ENCODE results near the gene LATS2. TPM values are rescaled to one million over a fixed set of nuclear protein-coding genes. Genes with fewer than 3 reads are reported as not detected.
A peak's percentile ranks its signal among the peaks of the same experiment; 100 is the strongest.

LATS2 gene
- total and polyA plus RNA-seq, 2 of the 8 experiments (the other 6 are each of a cell fraction or from before 2014, with no cell fraction given), result 8.3 to 26.2 TPM

- H3K79me2 ChIP-seq (ENCODE audit: control insufficient read depth in 1 of 2, insufficient read depth in 2 of 2, low read length in 2 of 2), result no peaks in the 10 kb centered on the region
- H3K9me3 ChIP-seq (ENCODE audit: insufficient read depth in 2 of 2, low read depth in 1 of 2, low read length in 1 of 2), result no peaks in the 10 kb centered on the region
- no peak overlapping the region for H2AK5ac ChIP-seq (ENCODE audit: low read depth, low read length)
- peak overlapping the region; percentile 61 for H4K91ac ChIP-seq (replicated peaks; ENCODE audit: insufficient read length, low read length)
- CTCF ChIA-PET (ENCODE audit: partially characterized antibody), result interaction anchor here (0.6 to 1.4 kb wide), 3 partner anchors 16 to 134 kb away, joined by 3 to 5 read pairs (median 3); partner anchors contain the start of gene LATS2
- H3K4me3 ChIP-seq (ENCODE audit: extremely low read depth in 1 of 4, insufficient read depth in 2 of 4, low read depth in 3 of 4, low read length in 4 of 4), result no peak overlapping the region
- no peaks in the 10 kb centered on the region for H3K79me1 ChIP-seq (ENCODE audit: low read depth, low read length)
- H3K4me2 ChIP-seq (ENCODE audit: insufficient read depth in 1 of 2, low read depth in 2 of 2, low read length in 2 of 2), result no peak overlapping the region
- H4K8ac ChIP-seq (ENCODE audit: extremely low read depth, insufficient read depth, low read length), result peak overlapping the region; percentile 28; the same call in 1 of the 2 replicates
- no peak overlapping the region for H3K27ac ChIP-seq (ENCODE audit: low read depth, low read length)
- H3K27me3 ChIP-seq (replicated peaks in 1 of 4; ENCODE audit: control insufficient read depth in 3 of 4, extremely low read depth in 1 of 4, insufficient read depth in 3 of 4, low read length in 3 of 4), result no peaks in the 10 kb centered on the region; a peak in 1 of 7 replicates
- peak overlapping the region; percentile 63 for H3K4ac ChIP-seq (replicated peaks; ENCODE audit: insufficient read length, low read depth, low read length)
- WGBS, 2 experiments (ENCODE audit: extremely low coverage in 1 of 2, insufficient coverage in 1 of 2, insufficient read length in 1 of 2, insufficient replicate concordance in 2 of 2, low coverage in 1 of 2, low lambda C conversion rate in 2 of 2, missing lambda C conversion rate in 1 of 2), result 86% methylated on average over 16 of the region's 20 CpGs; no CpG with 5 or more reads in 1 of the 2 experiments
- POLR2A ChIA-PET (ENCODE audit: partially characterized antibody), result interaction anchor here (1.2 to 6.4 kb wide), 3 partner anchors 16 to 100 kb away, joined by 3 to 45 read pairs (median 4); partner anchors contain the start of gene LATS2
- H2BK5ac ChIP-seq (ENCODE audit: low read depth, low read length), result no peak overlapping the region; the same call in 1 of the 2 replicates
- no peak overlapping the region for H3K23ac ChIP-seq (ENCODE audit: insufficient read length)
- FAIRE-seq, result no peak
- H3K14ac ChIP-seq (ENCODE audit: insufficient read length), result no peak overlapping the region
- 0 out of 2 replicates have a peak overlapping the region, but pooled peaks have one; percentile 55 for H2BK12ac ChIP-seq (ENCODE audit: low read depth, low read length)
- H2BK15ac ChIP-seq (ENCODE audit: low read length), result peak overlapping the region; percentile 93; the same call in 1 of the 2 replicates
- H4K5ac ChIP-seq (ENCODE audit: insufficient read length, low read depth, low read length), result peak overlapping the region; percentile 12
- no peak overlapping the region for H3K56ac ChIP-seq (replicated peaks; ENCODE audit: insufficient read length, low read depth, low read length)
- no peak overlapping the region; the same call in 1 of the 2 replicates for H2AFZ ChIP-seq (ENCODE audit: low read length)
- peaks cover 3 to 9% (median 5%) of the 10 kb centered on the region in 4 experiments; a peak in 5 of 7 replicates for H3K4me1 ChIP-seq (replicated peaks in 1 of 4; ENCODE audit: control insufficient read depth in 3 of 4, insufficient read depth in 4 of 4, low read length in 3 of 4)
- peak overlapping the region; percentile 61 for H2BK120ac ChIP-seq (replicated peaks; ENCODE audit: low read depth, low read length)
- H2BK20ac ChIP-seq (ENCODE audit: low read length), result peak overlapping the region; percentile 91
- no peak for DNase-seq (ENCODE audit: low read depth in 1 of 2, low spot score in 2 of 2)
- no peaks in the 10 kb centered on the region for H3K36me3 ChIP-seq (ENCODE audit: control insufficient read depth in 2 of 4, insufficient read depth in 4 of 4, low read length in 3 of 4)
- no peaks in the 10 kb centered on the region for H4K20me1 ChIP-seq (replicated peaks in 1 of 2; ENCODE audit: control insufficient read depth in 1 of 2, insufficient read depth in 2 of 2, low read length in 2 of 2)
- no peaks in the 10 kb centered on the region; the same call in 1 of the 2 replicates for H3K23me2 ChIP-seq (ENCODE audit: low read depth, low read length)
- no peak overlapping the region for H3K9ac ChIP-seq (replicated peaks in 1 of 4; ENCODE audit: extremely low read depth in 1 of 4, low read depth in 3 of 4, low read length in 3 of 4)
- no peak overlapping the region for H3K18ac ChIP-seq (ENCODE audit: extremely low read depth, low read length)
- TF ChIP-seq GABPA (IDR thresholded peaks at IDR 0.05; ENCODE audit: borderline replicate concordance, insufficient read depth, low read length), result no peak
- no peak for TF ChIP-seq HDAC6 (IDR thresholded peaks at IDR 0.05; ENCODE audit: low read depth, low read length)
- TF ChIP-seq RNF2 (IDR thresholded peaks at IDR 0.05; ENCODE audit: borderline replicate concordance, low read depth, low read length, missing control alignments, poor library complexity, severe bottlenecking), result no peak
- no peak for TF ChIP-seq EP300 (IDR thresholded peaks at IDR 0.05; ENCODE audit: borderline replicate concordance in 1 of 2, low read depth in 2 of 2, low read length in 2 of 2)
- no peak for TF ChIP-seq CTBP2 (IDR thresholded peaks at IDR 0.05; ENCODE audit: borderline replicate concordance, insufficient read depth, insufficient read length, low read length)
- TF ChIP-seq MAFK (IDR thresholded peaks at IDR 0.05; ENCODE audit: low read depth, low read length), result no peak
- TF ChIP-seq CBX8 (IDR thresholded peaks at IDR 0.05; ENCODE audit: borderline replicate concordance, low read depth, low read length), result no peak
- TF ChIP-seq E2F6 (IDR thresholded peaks at IDR 0.05), result no peak
- no peak for TF ChIP-seq RAD21 (IDR thresholded peaks at IDR 0.05 in 1 of 2, conservative IDR thresholded peaks at IDR 0.05 in 1 of 2; ENCODE audit: low read depth in 2 of 2, low read length in 2 of 2)
Measured at GRCh38 chr13:21077076-21077787, 15.8 kb upstream of the LATS2 start.
